ENCODE results near the gene ZNF575.

ZNF575 gene

DNA sequence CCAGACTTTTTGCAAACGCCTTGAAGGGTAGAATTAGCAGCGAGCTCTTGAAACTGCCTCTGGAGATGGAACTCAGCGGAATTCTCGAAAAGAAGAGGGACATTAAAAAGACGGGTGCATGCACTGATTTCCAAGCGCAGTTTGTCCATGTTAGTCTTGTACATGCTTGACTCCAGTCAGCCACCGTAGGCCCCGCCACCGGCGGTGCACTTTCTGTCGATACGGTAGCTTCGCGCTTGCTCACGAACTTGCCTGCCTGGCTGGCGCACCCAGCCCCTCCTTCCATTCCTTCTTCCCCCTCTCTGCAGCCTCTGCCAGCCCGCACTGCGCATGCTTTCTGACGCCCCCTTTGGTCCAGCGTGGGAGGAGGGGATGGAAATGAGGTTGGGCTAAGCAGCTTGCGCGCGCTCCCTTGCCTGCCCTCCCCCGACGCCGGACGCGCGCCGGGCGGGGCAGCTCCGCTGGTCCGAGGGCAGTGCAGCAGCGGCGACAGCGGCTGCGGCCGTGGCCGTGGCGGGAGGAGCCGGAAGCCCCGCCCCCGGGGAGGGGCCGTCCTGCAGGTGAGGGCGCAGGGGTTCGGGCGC, at the start of gene ZNF575:
TSS of gene ZNF575 (plus strand) at position 227 of the 584 bp plus-strand sequence. CDS start 1,235 bp downstream, outside the sequence.
- peak; percentile 86 for DNase-seq

DNA sequence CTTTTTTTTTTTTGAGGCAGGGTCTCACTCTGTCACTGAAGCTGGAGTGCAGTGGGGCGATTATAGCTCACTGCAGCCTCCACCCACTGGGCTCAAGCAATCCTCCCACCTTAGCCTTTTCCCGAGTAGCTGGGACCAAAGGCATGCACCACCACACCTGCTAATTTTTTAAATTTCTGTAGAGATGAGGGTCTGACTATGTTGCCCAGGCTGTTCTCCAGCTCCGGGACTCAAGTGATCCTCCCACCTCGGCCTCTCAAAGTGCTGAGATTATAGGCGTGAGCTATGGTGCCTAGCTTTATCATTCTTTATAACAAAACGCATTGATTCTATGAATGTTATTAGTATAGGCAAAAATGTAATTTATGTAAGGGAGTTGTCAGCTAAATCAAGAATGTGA, 49.7 kb upstream of the ZNF575 start:
- no peak for DNase-seq

- DNase-seq: no peak
These were observed 47.0 kb upstream of the ZNF575 start for GRCh38 chr19:43485951-43486350.

DNA sequence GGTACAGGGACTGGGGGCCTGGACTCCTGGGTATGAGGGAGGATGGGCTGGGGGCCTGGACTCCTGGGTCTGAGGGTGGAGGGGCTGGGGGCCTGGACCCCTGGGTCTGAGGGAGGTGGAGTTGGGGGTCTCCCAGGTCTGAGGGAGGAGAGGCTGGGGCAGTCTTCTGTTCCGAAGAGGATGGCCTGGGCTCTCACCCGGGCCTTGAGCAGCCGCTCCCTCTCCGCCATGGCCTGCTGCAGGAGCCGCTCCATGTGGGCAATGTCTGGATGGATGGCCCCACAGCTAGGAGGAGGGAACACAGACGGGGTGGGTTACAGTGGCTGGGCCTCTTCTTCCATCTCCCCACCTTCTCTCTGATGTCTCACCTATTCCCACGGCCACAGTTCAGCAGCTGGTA, 46.6 kb upstream of the ZNF575 start:
- DNase-seq: no peak

DNA sequence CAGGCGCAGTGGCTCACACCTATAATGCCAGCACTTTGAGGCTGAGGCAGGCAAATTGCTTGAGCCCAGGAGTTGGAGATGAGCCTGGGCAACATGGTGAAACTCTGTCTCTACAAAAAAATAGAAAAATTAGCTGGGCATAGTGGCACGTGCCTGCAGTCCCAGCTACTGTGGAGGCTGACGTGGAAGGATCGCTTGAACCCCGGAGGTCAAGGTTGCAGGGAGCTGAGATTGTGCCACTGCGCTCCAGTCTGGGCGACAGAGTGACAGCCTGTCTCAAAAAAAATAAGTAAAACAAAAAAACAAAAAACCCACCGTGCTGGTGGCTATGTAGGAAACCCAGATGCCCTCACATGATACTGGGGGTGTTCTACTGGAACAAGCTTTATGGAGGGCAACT, 44.8 kb upstream of the ZNF575 start:
- no peak for DNase-seq

GRCh38 chr19:43489310-43489709, 43.7 kb upstream of the ZNF575 start:
- DNase-seq: no peak

DNA sequence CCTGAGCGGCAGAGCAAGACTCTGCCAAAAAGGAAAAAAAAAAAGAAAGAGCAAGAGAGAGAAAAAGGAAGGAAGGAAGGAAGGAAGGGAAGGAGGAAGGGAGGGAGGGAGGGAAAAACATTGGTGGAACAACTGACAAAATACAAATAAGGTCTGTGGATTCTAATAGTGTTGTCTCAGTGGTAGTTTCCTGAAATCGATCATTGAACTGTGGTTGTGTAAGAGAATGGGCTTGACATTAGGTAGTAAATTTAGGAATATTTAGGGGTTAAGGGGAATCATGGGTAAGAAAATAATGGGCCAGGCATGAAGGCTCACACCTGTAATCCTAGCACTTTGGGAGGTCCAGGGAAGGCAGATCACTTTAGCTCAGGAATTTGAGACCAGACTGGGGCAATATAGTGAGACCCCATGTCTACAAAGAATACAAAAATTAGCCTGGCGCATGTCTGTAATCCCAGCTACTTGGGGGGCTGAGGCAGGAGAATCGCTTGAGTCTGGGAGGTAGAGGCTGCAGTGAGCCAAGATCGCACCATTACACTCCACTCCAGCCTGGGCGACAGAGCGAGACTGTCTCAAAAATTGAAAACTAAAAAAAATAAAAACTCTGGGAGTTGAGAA, 42.9 kb upstream of the ZNF575 start:
- no peak for DNase-seq

GRCh38 chr19:43490759-43491158, 42.2 kb upstream of the ZNF575 start:
- no peak for DNase-seq

DNA sequence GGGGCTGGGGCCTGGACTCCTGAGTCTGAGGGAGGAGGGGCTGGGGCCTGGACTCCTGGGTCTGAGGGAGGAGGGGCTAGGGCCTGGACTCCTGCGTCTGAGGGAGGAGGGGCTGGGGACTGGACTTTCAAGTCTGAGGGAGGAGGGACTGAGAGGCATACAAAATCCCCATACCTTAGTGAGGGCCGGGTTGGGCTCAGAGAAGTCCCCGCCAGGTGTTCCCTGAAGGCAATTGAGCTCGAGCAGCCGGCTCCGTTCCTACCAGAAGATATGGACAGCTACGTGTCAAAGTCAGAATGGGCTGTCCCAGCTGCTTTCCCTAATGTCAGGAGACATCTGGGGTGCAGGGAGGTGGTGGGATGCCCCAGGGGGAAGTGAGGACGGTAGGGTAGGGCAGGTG, 37.9 kb upstream of the ZNF575 start:
- no peak for DNase-seq

DNA sequence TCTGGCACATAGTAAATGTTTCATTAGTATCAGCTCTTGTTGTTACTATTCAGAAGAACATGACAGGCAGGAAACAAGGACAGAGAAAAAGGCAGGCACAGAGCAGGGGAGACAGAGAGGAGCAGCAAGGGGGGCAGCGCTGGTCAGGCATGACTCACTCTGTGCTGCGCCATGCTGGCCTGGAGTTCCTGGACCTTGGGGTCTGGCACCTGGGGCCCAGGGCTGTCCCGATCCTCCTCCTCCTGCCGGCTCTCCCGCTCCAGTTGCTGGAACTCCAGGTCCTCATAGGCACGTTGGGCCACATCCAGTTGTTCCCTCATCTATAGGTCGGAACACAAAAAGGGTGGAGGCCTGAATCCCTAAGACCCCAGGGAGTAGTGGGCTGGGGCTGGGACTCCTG, 36.0 kb upstream of the ZNF575 start:
- no peak for DNase-seq

- no peak for DNase-seq
These were observed 34.6 kb upstream of the ZNF575 start for GRCh38 chr19:43498233-43498842.

- no peak for DNase-seq
These were observed 33.9 kb upstream of the ZNF575 start for GRCh38 chr19:43499042-43499441.

GRCh38 chr19:43501661-43502418, 31.1 kb upstream of the ZNF575 start:
- DNase-seq: no peak

- DNase-seq: no peak
These were observed 30.5 kb upstream of the ZNF575 start for GRCh38 chr19:43502419-43502976.

GRCh38 chr19:43503501-43504425, 29.2 kb upstream of the ZNF575 start:
- DNase-seq: peak; percentile 99

- DNase-seq: peak; percentile 62
These were observed 28.4 kb upstream of the ZNF575 start, which contains the start of gene PHLDB3 for GRCh38 chr19:43504426-43505185. Gene PHLDB3, minus strand, starts transcription at chr19:43504746. Its CDS starts 628 bp downstream, at chr19:43504118.

DNA sequence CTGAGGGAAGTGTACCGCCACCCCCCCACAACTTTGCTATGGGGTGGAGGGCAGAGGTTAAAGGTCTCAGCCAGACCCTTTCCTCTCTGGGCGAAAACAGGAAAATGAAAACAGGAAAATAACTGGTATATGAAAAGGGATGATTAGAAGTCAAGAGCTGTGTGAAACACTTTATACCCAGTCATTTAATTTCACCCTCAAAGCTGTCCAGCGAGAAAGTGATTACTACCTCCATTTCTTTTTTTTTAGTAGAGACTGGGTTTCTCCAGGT, 27.9 kb upstream of the ZNF575 start:
- no peak for DNase-seq

GRCh38 chr19:43505941-43506340, 27.0 kb upstream of the ZNF575 start:
- no peak for DNase-seq

GRCh38 chr19:43506629-43507028, 26.4 kb upstream of the ZNF575 start:
- no peak for DNase-seq

- DNase-seq: no peak
These were observed 25.1 kb upstream of the ZNF575 start for GRCh38 chr19:43507880-43508279.

DNA sequence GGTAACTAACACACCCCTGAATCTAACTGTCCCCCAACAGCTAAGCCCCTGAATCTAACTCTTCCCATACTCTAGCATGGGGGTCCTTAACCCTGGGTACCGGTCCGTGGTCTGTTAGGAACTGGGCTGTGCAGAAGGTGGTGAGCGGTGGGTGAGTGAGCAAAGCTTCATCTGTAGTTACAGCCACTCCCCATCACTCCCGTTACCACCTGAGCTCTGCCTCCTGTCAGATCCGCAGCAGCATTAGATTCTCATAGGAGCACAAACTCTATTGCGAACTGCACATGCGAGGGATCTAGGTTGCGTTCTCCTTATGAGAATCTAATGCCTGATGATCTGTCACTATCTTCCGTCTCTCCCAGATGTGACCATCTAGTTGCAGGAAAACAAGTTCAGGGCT, 22.3 kb upstream of the ZNF575 start:
- no peak for DNase-seq

DNA sequence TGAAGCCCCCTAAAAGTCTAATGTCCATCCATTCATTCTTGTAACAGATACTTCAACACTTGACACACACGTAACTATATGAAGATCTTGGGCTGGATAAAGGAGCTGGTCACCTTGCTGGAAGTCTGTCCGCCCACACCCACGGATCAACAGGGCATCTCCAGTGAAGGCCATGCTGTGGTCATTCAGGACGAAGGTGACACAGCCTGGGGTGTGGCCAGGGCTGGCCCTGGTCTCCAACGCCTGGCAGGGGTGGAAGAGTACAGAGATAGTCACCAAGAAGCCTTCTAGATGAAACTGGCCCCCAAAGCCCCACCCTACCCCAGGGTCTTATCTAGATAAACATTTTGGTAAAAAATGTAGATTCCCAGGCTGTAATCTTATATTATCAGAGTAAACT, 21.7 kb upstream of the ZNF575 start:
- no peak for DNase-seq

Measured in CD4-positive, alpha-beta T cell treated with Interleukin-10 for 1 hour (primary cell).